ENCODE measurements around the gene HSH2D. TPM values are rescaled to one million over a fixed set of nuclear protein-coding genes. Genes with fewer than 3 reads are reported as not detected.

Gene HSH2D
- total and polyA plus RNA-seq, 9 of the 15 experiments (the other 6 are each of a cell fraction or from before 2014, with no cell fraction given) = 0.03 to 1.1 (median 0.35) TPM; not detected in 1

DNA sequence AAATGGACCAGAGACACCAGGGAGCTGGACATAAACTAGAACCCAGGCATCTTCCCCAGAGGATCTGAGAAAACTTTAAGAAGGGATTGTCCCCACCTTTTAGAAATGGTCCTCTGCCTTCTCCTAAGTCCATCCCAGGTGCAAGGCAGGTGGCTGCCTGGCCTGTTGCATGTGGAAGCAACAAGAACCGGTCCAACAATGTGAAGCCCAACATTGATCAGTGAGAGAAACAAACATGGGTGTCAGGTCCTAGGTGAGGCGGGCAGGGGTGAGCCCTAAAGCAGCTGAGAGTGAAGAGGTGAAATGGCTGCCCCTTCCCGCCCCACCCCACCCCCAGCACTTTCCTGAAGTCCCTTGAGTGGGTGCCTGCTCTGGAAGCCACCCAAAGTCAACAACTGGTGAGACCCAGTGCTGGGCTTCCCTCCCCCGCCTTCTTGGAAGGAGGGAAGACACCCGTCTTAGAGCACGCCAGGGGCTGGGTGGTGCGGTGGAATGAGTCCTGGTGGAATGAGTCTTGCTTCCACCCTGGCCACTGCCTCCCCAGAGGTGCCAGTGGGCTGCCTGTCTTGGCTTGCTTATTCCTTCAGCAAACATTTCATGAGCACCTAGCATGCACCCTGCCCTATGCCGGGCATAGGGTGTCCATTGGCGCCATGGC is 55.9 kb downstream of the HSH2D start:
- Histone ChIP-seq H3K4me1 (replicated peaks in 1 of 2; ENCODE audit: control insufficient read depth in 2 of 2, insufficient read depth in 2 of 2, low read length in 2 of 2) (peaks cover 18 to 25% of the 10 kb centered on the region in 2 experiments; a peak in 4 of 5 replicates), H3K9me3 (replicated peaks; ENCODE audit: control insufficient read depth, insufficient read depth, low read depth, low read length) (no peaks in the 10 kb centered on the region), H3K9ac (ENCODE audit: insufficient read depth in 1 of 2, low read depth in 2 of 2, low read length in 2 of 2) (peak overlapping the region in 1 of 2 experiments; percentile 68; a peak in 1 of 4 replicates), H3K36me3 (ENCODE audit: control insufficient read depth, insufficient read depth, low read length) (peaks cover 26% of the 10 kb centered on the region; the same call in 2 of the 3 replicates), H4K20me1 (replicated peaks; ENCODE audit: control insufficient read depth, insufficient read depth, low read length) (peaks cover 4% of the 10 kb centered on the region; the same call in 1 of the 2 replicates), H3K79me2 (ENCODE audit: control insufficient read depth, insufficient read depth, low read length) (peaks cover 15% of the 10 kb centered on the region), H3K4me3 (no peak overlapping the region), H3K4me2 (ENCODE audit: insufficient read depth, low read length) (no peak overlapping the region), H2AFZ (ENCODE audit: low read depth, low read length) (no peak overlapping the region), H3K9me1 (ENCODE audit: control insufficient read depth, insufficient read depth, low read length) (peaks cover 4% of the 10 kb centered on the region), H3K27me3 (ENCODE audit: control insufficient read depth in 2 of 2, insufficient read depth in 2 of 2, low read length in 2 of 2) (no peaks in the 10 kb centered on the region), H3K27ac (ENCODE audit: extremely low read depth, low read depth, low read length) (no peak overlapping the region)
- no TSS peak for BruUV-seq (replicated peaks)
- ATAC-seq = no peak
- DNase-seq (ENCODE audit: extremely low read depth in 1 of 4, low spot score in 3 of 4) = no peak
- FAIRE-seq = no peak
- POLR2A ChIA-PET = interaction anchor here (0.6 to 0.7 kb wide), 2 partner anchors 25 to 87 kb away, joined by 3 read pairs; no protein-coding TSS in a partner anchor
- WGBS (ENCODE audit: insufficient coverage, low coverage, missing lambda C conversion rate) = 92% methylated on average over 8 of the region's 9 CpGs
- in situ Hi-C loops (cut with MboI) = no loop called here
- intact Hi-C loops (cut with micrococcal nuclease) = no loop called here
- CTCF ChIA-PET (ENCODE audit: low intra/inter-chr PET ratio) = no interaction called here
- TF ChIP-seq TEAD1 (CRISPR knock-in tag; IDR thresholded peaks at IDR 0.05) (no peak), NFYB (IDR thresholded peaks at IDR 0.05; ENCODE audit: extremely low read depth, insufficient read length) (no peak), CCAR2 (IDR thresholded peaks at IDR 0.05; ENCODE audit: low read depth, low read length) (no peak), TEAD2 (tag; IDR thresholded peaks at IDR 0.05) (no peak), ZNF785 (CRISPR knock-in tag; IDR thresholded peaks at IDR 0.05) (no peak), ZNF764 (CRISPR knock-in tag; IDR thresholded peaks at IDR 0.05; ENCODE audit: low read depth) (no peak), SMARCA5 (IDR thresholded peaks at IDR 0.05) (no peak), MCM2 (IDR thresholded peaks at IDR 0.05; ENCODE audit: low read depth) (no peak), HLTF (IDR thresholded peaks at IDR 0.05) (no peak), CREM (IDR thresholded peaks at IDR 0.05; ENCODE audit: low read depth) (no peak)
- TF ChIP-seq, protein P1, sequence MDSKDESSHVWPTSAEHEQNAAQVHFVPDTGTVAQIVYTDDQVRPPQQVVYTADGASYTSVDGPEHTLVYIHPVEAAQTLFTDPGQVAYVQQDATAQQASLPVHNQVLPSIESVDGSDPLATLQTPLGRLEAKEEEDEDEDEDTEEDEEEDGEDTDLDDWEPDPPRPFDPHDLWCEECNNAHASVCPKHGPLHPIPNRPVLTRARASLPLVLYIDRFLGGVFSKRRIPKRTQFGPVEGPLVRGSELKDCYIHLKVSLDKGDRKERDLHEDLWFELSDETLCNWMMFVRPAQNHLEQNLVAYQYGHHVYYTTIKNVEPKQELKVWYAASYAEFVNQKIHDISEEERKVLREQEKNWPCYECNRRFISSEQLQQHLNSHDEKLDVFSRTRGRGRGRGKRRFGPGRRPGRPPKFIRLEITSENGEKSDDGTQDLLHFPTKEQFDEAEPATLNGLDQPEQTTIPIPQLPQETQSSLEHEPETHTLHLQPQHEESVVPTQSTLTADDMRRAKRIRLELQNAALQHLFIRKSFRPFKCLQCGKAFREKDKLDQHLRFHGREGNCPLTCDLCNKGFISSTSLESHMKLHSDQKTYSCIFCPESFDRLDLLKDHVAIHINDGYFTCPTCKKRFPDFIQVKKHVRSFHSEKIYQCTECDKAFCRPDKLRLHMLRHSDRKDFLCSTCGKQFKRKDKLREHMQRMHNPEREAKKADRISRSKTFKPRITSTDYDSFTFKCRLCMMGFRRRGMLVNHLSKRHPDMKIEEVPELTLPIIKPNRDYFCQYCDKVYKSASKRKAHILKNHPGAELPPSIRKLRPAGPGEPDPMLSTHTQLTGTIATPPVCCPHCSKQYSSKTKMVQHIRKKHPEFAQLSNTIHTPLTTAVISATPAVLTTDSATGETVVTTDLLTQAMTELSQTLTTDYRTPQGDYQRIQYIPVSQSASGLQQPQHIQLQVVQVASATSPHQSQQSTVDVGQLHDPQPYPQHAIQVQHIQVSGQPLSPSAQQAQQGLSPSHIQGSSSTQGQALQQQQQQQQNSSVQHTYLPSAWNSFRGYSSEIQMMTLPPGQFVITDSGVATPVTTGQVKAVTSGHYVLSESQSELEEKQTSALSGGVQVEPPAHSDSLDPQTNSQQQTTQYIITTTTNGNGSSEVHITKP (IDR thresholded peaks at IDR 0.05; ENCODE audit: partially characterized antibody) = no peak
- TF ChIP-seq, protein P2, sequence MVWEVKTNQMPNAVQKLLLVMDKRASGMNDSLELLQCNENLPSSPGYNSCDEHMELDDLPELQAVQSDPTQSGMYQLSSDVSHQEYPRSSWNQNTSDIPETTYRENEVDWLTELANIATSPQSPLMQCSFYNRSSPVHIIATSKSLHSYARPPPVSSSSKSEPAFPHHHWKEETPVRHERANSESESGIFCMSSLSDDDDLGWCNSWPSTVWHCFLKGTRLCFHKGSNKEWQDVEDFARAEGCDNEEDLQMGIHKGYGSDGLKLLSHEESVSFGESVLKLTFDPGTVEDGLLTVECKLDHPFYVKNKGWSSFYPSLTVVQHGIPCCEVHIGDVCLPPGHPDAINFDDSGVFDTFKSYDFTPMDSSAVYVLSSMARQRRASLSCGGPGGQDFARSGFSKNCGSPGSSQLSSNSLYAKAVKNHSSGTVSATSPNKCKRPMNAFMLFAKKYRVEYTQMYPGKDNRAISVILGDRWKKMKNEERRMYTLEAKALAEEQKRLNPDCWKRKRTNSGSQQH (CRISPR knock-in tag; IDR thresholded peaks at IDR 0.05) = no peak

Measured in K562 (cell line).